Cardiac muscle cell (in vitro differentiated cells and primary cell): ENCODE results near the gene OVOL3. TPM values are rescaled to one million over a fixed set of nuclear protein-coding genes. Genes with fewer than 3 reads are reported as not detected.
A peak's percentile ranks its signal among the peaks of the same experiment; 100 is the strongest.

Experiments used
- DNase-seq, 2 donors: peaks; one replicate each; pipeline versions ENCODE4 v3.0.0 to v3.0.0-alpha.2; 2010 to 2017; ENCODE audit warnings: low read depth in 1 of 2, low spot score in 1 of 2
- H3K27ac ChIP-seq: fragments of 200-600 bp; sonication (generic); 2 replicates; pipeline ENCODE4 v1.5.1; 2016
- H3K27me3 ChIP-seq: fragments of 200-600 bp; sonication (generic); 2 replicates; pipeline ENCODE4 v1.6.0; 2016; ENCODE audit warnings: control low read depth
- H3K36me3 ChIP-seq: fragments of 200-600 bp; sonication (generic); 2 replicates; pipeline ENCODE4 v1.5.1; 2016; ENCODE audit warnings: control low read depth
- H3K4me1 ChIP-seq: fragments of 200-600 bp; sonication (generic); 2 replicates; pipeline ENCODE4 v1.8.1; 2017; ENCODE audit warnings: low read depth, mild to moderate bottlenecking, mixed run types
- H3K4me3 ChIP-seq: fragments of 200-600 bp; sonication (generic); 2 replicates; pipeline ENCODE4 v1.5.1; 2016; ENCODE audit warnings: mild to moderate bottlenecking
- H3K9me3 ChIP-seq: fragments of 200-600 bp; sonication (generic); 2 replicates; pipeline ENCODE4 v1.5.1; 2017; ENCODE audit warnings: low read depth, mild to moderate bottlenecking, control low read depth
- polyA plus RNA-seq: library from polyadenylated mRNA; unstranded; fragments of >200 nt; fragmentation: Nextera tagmentation; extraction: Ambion mirVana; gene quantifications from 2 replicates; pipeline ENCODE4 v1.2.1, GENCODE V29; 2016
- total RNA-seq: library from RNA; depleted of rRNA; stranded (reverse); fragments of >200 nt; gene quantifications from 2 replicates; pipeline ENCODE4 v1.2.3, GENCODE V29; 2016
- TF ChIP-seq, protein P1 (sequence below): IDR thresholded peaks from 2 replicates; pipeline ENCODE4 v1.5.1; 2012; ENCODE audit warnings: low read depth, mild to moderate bottlenecking, low read length

Gene OVOL3
- total and polyA plus RNA-seq, 2 experiments from 2014 or later, result not detected

DNA sequence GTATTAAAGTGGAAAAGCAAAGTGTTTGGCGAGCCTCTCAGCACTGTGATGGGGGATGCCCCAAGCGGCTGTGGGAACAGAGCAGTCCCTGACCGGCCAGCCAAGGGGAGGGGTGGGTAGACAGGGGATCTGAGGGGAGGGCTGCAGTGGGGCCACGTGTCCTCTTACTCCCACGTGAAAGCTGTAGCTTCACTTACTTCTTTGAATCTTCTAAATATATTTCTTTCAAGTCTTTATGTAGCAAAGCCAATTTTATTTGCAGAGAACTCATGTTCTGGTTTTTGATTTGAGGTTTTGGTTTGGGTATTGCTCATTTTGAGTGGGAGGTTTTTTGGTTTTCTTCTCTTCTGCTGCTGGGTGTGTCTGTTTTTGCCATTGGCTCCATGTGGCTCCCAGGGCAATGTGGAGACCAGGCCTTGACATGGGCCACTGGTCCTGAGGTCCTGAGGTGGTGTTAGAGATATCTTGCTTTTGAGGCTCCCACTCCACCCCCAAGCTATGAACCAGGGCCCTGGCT lies 17.7 kb upstream of the OVOL3 start:
- no peak for DNase-seq

DNA sequence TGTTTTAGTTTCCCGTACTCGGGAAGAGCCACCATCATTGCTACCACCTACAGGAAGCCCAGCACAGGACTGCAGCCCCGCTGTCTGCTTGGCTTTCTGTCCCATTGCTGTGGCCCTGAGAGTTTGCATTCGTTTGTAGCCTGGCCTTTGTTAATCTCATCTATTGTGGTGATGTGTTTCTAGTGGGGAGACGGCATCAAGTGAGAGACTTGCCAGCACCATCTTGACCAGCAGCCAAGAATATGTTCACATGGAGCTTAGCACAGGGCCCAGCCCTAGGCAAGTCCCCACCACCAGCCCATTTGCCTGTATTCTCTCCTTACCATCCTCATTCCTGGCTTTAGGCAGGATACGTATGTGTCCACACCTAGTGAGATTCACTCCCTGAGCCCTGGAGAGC lies 17.3 kb upstream of the OVOL3 start:
- TF ChIP-seq, protein P1, sequence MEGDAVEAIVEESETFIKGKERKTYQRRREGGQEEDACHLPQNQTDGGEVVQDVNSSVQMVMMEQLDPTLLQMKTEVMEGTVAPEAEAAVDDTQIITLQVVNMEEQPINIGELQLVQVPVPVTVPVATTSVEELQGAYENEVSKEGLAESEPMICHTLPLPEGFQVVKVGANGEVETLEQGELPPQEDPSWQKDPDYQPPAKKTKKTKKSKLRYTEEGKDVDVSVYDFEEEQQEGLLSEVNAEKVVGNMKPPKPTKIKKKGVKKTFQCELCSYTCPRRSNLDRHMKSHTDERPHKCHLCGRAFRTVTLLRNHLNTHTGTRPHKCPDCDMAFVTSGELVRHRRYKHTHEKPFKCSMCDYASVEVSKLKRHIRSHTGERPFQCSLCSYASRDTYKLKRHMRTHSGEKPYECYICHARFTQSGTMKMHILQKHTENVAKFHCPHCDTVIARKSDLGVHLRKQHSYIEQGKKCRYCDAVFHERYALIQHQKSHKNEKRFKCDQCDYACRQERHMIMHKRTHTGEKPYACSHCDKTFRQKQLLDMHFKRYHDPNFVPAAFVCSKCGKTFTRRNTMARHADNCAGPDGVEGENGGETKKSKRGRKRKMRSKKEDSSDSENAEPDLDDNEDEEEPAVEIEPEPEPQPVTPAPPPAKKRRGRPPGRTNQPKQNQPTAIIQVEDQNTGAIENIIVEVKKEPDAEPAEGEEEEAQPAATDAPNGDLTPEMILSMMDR, result no peak
- no peak overlapping the region for H3K4me3 ChIP-seq
- H3K36me3 ChIP-seq, result no peaks in the 10 kb centered on the region
- DNase-seq, result peak in 1 of 2 donors; percentile 5
- H3K27me3 ChIP-seq, result no peaks in the 10 kb centered on the region
- no peaks in the 10 kb centered on the region for H3K4me1 ChIP-seq
- no peak overlapping the region for H3K27ac ChIP-seq
- H3K9me3 ChIP-seq, result no peaks in the 10 kb centered on the region

More for the DNA sequence above, 17.7 kb upstream of the OVOL3 start:
- Histone ChIP-seq H3K4me1 (no peaks in the 10 kb centered on the region), H3K27ac (no peak overlapping the region), H3K4me3 (no peak overlapping the region), H3K27me3 (no peaks in the 10 kb centered on the region), H3K36me3 (no peaks in the 10 kb centered on the region), H3K9me3 (no peaks in the 10 kb centered on the region)
- TF ChIP-seq, protein P1, result no peak

DNA sequence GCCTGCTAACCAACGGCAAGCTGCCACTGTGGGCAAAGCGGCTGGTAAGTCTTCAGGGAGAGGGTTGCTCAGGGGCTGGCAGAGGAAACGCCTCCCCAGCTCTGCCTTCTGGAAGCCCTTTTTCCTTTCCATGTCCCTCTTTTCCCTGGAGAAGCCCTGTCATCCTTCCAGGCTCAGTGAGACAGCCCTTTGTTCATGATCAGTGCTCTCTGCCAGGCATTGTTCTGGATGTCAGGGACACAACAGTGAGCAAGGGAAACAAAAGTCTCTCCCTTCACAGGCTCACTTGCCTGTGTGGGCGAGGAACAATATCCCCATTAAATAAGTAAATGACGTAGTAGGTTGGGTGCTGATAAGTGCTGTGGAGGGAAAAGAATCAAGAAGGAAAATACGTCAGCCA lies 13.9 kb upstream of the OVOL3 start:
- H3K27ac ChIP-seq, result no peak overlapping the region
- DNase-seq, result no peak
- no peaks in the 10 kb centered on the region for H3K27me3 ChIP-seq
- H3K36me3 ChIP-seq, result no peaks in the 10 kb centered on the region
- H3K9me3 ChIP-seq, result no peaks in the 10 kb centered on the region
- TF ChIP-seq, protein P1, result no peak
- H3K4me3 ChIP-seq, result no peak overlapping the region
- peaks cover 12% of the 10 kb centered on the region for H3K4me1 ChIP-seq

DNA sequence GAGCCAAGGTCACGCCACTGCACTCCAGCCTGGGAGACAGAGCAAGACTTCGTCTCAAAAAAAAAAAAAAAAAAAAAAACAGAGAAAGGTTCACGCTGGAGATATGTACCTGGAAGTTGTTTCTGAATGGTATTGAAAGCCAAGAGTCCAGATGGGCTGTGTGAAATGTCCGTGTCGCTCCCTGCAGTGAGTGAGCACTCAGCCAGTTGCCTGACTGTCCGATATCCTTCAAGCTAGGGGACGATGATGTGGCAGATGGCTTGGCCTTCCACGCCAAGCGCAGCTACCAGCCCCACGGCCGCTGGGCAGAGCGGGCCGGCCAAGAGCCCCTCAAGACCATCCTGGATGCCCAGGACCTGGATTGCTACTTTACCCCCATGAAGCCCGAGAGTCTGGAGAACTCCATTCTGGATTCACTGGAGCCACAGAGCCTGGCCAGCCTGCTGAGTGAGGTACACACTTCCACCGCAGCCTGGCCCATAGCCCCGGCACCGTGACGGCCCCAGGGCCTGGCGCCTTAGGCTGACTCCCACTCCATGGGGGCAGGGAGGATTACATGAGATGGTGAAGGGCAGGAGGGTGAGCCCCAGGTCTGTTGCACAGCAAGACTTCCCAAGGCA lies 11.7 kb upstream of the OVOL3 start:
- no peak for DNase-seq
- H3K4me3 ChIP-seq, result no peak overlapping the region
- TF ChIP-seq, protein P1, result no peak
- no peak overlapping the region for H3K27ac ChIP-seq
- H3K27me3 ChIP-seq, result no peaks in the 10 kb centered on the region
- H3K9me3 ChIP-seq, result no peaks in the 10 kb centered on the region
- no peaks in the 10 kb centered on the region for H3K36me3 ChIP-seq
- peaks cover 12% of the 10 kb centered on the region for H3K4me1 ChIP-seq

DNA sequence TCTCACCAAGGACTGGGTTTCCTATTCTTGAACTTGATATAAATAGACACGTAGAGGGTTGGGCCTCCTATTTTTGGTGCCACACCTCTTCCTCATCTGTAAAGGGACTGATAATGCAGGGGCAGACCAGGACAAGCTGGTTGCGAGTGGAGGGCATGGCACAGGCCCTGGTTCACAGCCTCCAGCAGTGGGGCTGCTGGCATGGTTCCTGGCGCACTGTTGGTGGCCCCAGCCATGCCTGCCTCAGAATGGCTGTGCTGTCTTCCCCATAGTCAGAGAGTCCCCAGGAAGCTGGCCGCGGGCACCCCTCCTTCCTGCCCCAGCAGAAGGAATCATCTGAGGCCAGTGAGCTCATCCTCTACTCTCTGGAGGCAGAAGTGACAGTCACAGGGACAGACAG lies 10.5 kb upstream of the OVOL3 start:
- H3K4me1 ChIP-seq, result peaks cover 12% of the 10 kb centered on the region
- H3K36me3 ChIP-seq, result no peaks in the 10 kb centered on the region
- no peaks in the 10 kb centered on the region for H3K9me3 ChIP-seq
- TF ChIP-seq, protein P1, result no peak
- H3K4me3 ChIP-seq, result no peak overlapping the region
- peak in 1 of 2 donors; percentile 30 for DNase-seq
- peak overlapping the region; percentile 6 for H3K27ac ChIP-seq
- no peaks in the 10 kb centered on the region for H3K27me3 ChIP-seq
